Caco-2 (cell line): ENCODE measurements around the gene PTGIS. TPM values are rescaled to one million over a fixed set of nuclear protein-coding genes. Genes with fewer than 3 reads are reported as not detected.

Experiments used
- BruUV-seq: library from RNA; stranded (reverse); fragments of 400-500 nt; replicated peaks from 2 replicates; lab custom pipeline; 2021; lab: Mats Ljungman, UMichigan
- CTCF ChIA-PET: fragments of 300-600 bp; sonication (Branson Sonifier 250); formaldehyde crosslinking; loops from one replicate; lab custom pipeline; 2022; ENCODE audit warnings: antibody characterized with exemption; lab: Charles Lee
- POLR2A ChIA-PET: fragments of 300-600 bp; sonication (Branson Sonifier 250); formaldehyde crosslinking; loops from one replicate; lab custom pipeline; 2022; ENCODE audit warnings: antibody characterized with exemption; lab: Charles Lee
- DNase-seq, 2 experiments: peaks; one replicate each; pipeline versions ENCODE4 v3.0.0 to v3.0.0-alpha.2; 2020 to 2022
- H3K27me3 ChIP-seq: replicated peaks from 2 replicates; pipeline ENCODE4 v1.6.0; 2011; ENCODE audit warnings: low read length; ENCODE audit not compliant: control insufficient read depth, insufficient read depth
- H3K36me3 ChIP-seq: 2 replicates; pipeline ENCODE4 v1.5.1; 2011; ENCODE audit warnings: low read length; ENCODE audit not compliant: control insufficient read depth, insufficient read depth
- H3K4me1 ChIP-seq: fragments of 250-450 bp; sonication (Bioruptor Pico); 2 replicates; pipeline ENCODE4 v1.5.1; 2020; ENCODE audit warnings: mild to moderate bottlenecking
- H3K4me3 ChIP-seq: 2 replicates; pipeline ENCODE4 v1.5.1; 2011; ENCODE audit warnings: low read depth, mild to moderate bottlenecking, control low read depth, low read length
- H3K9me3 ChIP-seq: fragments of 250-450 bp; sonication (Bioruptor Pico); 2 replicates; pipeline ENCODE4 v1.5.1; 2020; ENCODE audit warnings: mild to moderate bottlenecking, moderate library complexity
- H3K27ac Mint-ChIP-seq: one replicate; pipeline ENCODE4 v1.8.0; 2022; ENCODE audit warnings: mixed read lengths; ENCODE audit not compliant: unreplicated experiment
- H3K27me3 Mint-ChIP-seq: one replicate; pipeline ENCODE4 v1.8.0; 2022; ENCODE audit warnings: mixed read lengths; ENCODE audit not compliant: insufficient read depth, unreplicated experiment
- H3K36me3 Mint-ChIP-seq: one replicate; pipeline ENCODE4 v1.8.0; 2022; ENCODE audit warnings: mild to moderate bottlenecking, mixed read lengths; ENCODE audit not compliant: insufficient read depth, unreplicated experiment
- H3K4me1 Mint-ChIP-seq: one replicate; pipeline ENCODE4 v1.8.0; 2022; ENCODE audit warnings: low read depth, mixed read lengths; ENCODE audit not compliant: unreplicated experiment
- H3K4me3 Mint-ChIP-seq: one replicate; pipeline ENCODE4 v1.8.0; 2022; ENCODE audit warnings: mild to moderate bottlenecking, moderate library complexity, mixed read lengths; ENCODE audit not compliant: unreplicated experiment
- H3K9me3 Mint-ChIP-seq: one replicate; pipeline ENCODE4 v1.8.0; 2022; ENCODE audit warnings: mixed read lengths; ENCODE audit not compliant: unreplicated experiment
- intact Hi-C: fragments of 100-400 bp; cut with micrococcal nuclease; formaldehyde crosslinking; loops from one replicate; pipeline ENCODE4 v1.10.0; 2022; ENCODE audit not compliant: unreplicated experiment
- total RNA-seq: library from RNA; stranded (reverse); gene quantifications from 2 replicates; pipeline ENCODE4 v1.2.3, GENCODE V29; 2022
- TF ChIP-seq, protein P1 (sequence below), 2 experiments: fragments of 200-600 bp in 1 of 2; IDR thresholded peaks; 1 replicate in 1 of 2; 2 replicates in 1 of 2; pipeline versions ENCODE4 v1.5.1 to v1.8.0; 2011 to 2022; ENCODE audit warnings: antibody characterized with exemption in 1 of 2, control low read depth in 1 of 2, inconsistent platforms in 1 of 2, low read depth in 1 of 2, low read length in 1 of 2, mild to moderate bottlenecking in 1 of 2, moderate library complexity in 1 of 2; ENCODE audit not compliant: insufficient read depth in 1 of 2, severe bottlenecking in 1 of 2, unreplicated experiment in 1 of 2

PTGIS gene
- total RNA-seq, 1 experiment from 2014 or later = 2.7 TPM

DNA sequence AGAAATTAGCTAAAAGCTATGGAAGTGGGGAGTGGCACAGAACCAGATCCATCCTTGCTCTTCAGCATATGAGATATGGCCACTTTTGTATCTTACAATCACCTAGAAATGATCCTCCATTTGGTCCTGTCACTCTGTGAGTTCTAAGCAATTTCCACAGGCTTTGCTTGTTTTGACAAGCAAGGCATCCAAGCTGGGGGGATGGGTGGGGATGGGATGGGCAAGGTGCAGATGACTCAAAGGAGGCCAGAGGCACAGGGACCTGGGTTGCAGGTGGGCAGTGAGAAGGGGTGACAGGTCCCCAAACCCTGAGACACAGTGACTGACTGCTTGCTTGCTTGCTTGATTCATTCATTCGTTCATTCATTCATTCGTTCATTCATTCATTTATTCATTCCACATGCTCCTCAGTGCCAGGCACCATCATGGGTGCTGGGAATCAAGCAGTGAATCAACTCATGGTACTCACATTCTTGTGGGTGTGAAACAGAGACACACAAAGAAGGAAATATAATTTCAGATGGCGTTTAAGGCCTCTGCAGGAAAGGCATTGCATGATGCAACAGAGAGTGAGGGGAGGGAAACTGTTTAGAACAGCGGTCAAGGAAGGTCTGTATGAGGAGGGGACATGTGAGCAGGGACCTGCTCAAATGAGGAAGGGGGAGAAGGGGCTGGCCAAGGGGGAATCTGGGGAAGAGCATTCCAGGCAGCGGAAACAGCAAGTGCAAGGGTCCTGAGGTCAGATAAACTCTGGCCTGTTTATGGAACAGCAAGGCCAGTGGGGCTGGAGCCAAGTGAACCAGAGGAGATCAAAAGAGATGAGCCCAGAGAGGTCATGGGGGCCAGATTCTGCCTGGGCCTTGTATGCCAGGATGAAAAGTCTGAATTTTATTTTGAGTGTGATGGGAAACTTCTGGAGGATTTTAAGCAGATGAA lies 88.9 kb downstream of the PTGIS start:
- H3K27ac Mint-ChIP-seq = no peak overlapping the region
- H3K36me3 Mint-ChIP-seq = no peaks in the 10 kb centered on the region
- peaks cover 7% of the 10 kb centered on the region for H3K4me1 Mint-ChIP-seq
- H3K27me3 Mint-ChIP-seq = peaks cover 8% of the 10 kb centered on the region
- no peaks in the 10 kb centered on the region for H3K36me3 ChIP-seq
- H3K9me3 Mint-ChIP-seq = no peaks in the 10 kb centered on the region
- DNase-seq = no peak
- ChIA-PET CTCF (interaction anchor here (0.5 to 1.5 kb wide), 3 partner anchors 63 to 100 kb away, joined by 3 to 6 read pairs (median 5); no protein-coding TSS in a partner anchor), POLR2A (no interaction called here)
- BruUV-seq = no TSS peak
- H3K4me1 ChIP-seq = peaks cover 9% of the 10 kb centered on the region
- H3K9me3 ChIP-seq = no peaks in the 10 kb centered on the region
- intact Hi-C loops = no loop called here
- peaks cover 2% of the 10 kb centered on the region for H3K27me3 ChIP-seq
- TF ChIP-seq, protein P1, sequence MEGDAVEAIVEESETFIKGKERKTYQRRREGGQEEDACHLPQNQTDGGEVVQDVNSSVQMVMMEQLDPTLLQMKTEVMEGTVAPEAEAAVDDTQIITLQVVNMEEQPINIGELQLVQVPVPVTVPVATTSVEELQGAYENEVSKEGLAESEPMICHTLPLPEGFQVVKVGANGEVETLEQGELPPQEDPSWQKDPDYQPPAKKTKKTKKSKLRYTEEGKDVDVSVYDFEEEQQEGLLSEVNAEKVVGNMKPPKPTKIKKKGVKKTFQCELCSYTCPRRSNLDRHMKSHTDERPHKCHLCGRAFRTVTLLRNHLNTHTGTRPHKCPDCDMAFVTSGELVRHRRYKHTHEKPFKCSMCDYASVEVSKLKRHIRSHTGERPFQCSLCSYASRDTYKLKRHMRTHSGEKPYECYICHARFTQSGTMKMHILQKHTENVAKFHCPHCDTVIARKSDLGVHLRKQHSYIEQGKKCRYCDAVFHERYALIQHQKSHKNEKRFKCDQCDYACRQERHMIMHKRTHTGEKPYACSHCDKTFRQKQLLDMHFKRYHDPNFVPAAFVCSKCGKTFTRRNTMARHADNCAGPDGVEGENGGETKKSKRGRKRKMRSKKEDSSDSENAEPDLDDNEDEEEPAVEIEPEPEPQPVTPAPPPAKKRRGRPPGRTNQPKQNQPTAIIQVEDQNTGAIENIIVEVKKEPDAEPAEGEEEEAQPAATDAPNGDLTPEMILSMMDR (IDR thresholded peaks at IDR 0.05; ENCODE audit: insufficient read depth in 1 of 2, low read depth in 1 of 2, low read length in 1 of 2, severe bottlenecking in 1 of 2, unreplicated experiment in 1 of 2) = no peak
- H3K4me3 ChIP-seq = no peak overlapping the region
- H3K4me3 Mint-ChIP-seq = no peak overlapping the region

DNA sequence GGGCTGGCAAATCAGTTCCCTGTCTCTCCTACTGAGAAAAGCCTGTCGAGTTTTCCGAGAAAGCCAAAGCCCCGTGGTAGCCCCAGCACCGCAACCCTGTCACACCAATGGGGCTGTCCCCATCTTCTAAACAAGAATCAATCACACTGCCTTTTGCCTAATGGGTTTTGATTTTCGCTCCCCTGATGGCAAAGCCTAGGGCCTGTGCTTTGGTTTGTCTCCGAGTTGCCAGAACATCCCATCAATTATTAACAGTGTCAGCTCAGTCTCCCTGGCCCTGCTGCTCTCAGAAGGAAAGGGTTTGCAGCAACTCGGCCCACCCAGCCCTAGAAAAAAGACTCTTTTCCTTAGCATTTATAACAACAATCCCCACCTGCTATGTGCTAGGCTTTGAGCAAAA lies 89.7 kb downstream of the PTGIS start:
- H3K27me3 Mint-ChIP-seq = peaks cover 7% of the 10 kb centered on the region
- intact Hi-C loops = no loop called here
- CTCF ChIA-PET = interaction anchor here (0.5 to 1.5 kb wide), 3 partner anchors 63 to 99 kb away, joined by 3 to 6 read pairs (median 5); no protein-coding TSS in a partner anchor
- Histone ChIP-seq H3K36me3 (no peaks in the 10 kb centered on the region), H3K4me1 (peaks cover 5% of the 10 kb centered on the region; the same call in 1 of the 2 replicates), H3K9me3 (no peaks in the 10 kb centered on the region), H3K4me3 (no peak overlapping the region), H3K27me3 (peaks cover 2% of the 10 kb centered on the region; the same call in 1 of the 2 replicates)
- peak in 1 of 2 experiments; percentile 27 for DNase-seq
- H3K27ac Mint-ChIP-seq = no peak overlapping the region
- TF ChIP-seq, protein P1 (IDR thresholded peaks at IDR 0.05; ENCODE audit: insufficient read depth in 1 of 2, low read depth in 1 of 2, low read length in 1 of 2, severe bottlenecking in 1 of 2, unreplicated experiment in 1 of 2) = no peak
- BruUV-seq = no TSS peak
- POLR2A ChIA-PET = no interaction called here
- H3K9me3 Mint-ChIP-seq = no peaks in the 10 kb centered on the region
- H3K4me1 Mint-ChIP-seq = peaks cover 7% of the 10 kb centered on the region
- H3K4me3 Mint-ChIP-seq = no peak overlapping the region
- no peaks in the 10 kb centered on the region for H3K36me3 Mint-ChIP-seq

DNA sequence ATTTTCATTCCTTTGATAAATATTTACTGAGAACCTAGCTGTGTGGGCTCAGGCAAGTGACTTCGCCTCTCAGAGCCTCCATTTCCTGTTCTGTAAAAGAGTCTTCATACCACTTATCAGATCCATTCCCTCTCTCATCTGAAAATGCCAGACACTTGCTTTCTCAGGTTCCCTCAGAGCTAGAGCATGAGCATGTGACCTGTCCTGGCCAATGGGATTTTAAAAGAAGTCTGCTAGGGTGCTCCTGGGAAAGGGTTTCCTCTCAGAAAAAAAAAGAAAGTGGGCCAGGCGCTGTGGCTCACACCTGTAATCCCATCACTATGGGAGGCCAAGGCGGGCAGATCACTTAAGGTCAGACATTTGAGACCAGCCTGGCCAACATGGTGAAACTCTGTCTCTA lies 90.7 kb downstream of the PTGIS start:
- no TSS peak for BruUV-seq
- H3K4me1 Mint-ChIP-seq = peaks cover 7% of the 10 kb centered on the region
- Histone ChIP-seq H3K9me3 (no peaks in the 10 kb centered on the region), H3K4me3 (no peak overlapping the region), H3K4me1 (peaks cover 5% of the 10 kb centered on the region; the same call in 1 of the 2 replicates), H3K36me3 (no peaks in the 10 kb centered on the region), H3K27me3 (no peaks in the 10 kb centered on the region; the same call in 1 of the 2 replicates)
- TF ChIP-seq, protein P1 (IDR thresholded peaks at IDR 0.05; ENCODE audit: insufficient read depth in 1 of 2, low read depth in 1 of 2, low read length in 1 of 2, severe bottlenecking in 1 of 2, unreplicated experiment in 1 of 2) = no peak
- H3K36me3 Mint-ChIP-seq = no peaks in the 10 kb centered on the region
- POLR2A ChIA-PET = no interaction called here
- H3K27ac Mint-ChIP-seq = no peak overlapping the region
- no peak for DNase-seq
- intact Hi-C loops = no loop called here
- H3K4me3 Mint-ChIP-seq = no peak overlapping the region
- peaks cover 4% of the 10 kb centered on the region for H3K27me3 Mint-ChIP-seq
- CTCF ChIA-PET = interaction anchor here (1.5 kb wide), 1 partner anchor 64 kb away, joined by 5 read pairs; no protein-coding TSS in a partner anchor
- H3K9me3 Mint-ChIP-seq = no peaks in the 10 kb centered on the region
